Gastroesophageal sphincter (tissue), 4 donors: ENCODE results near the gene LYVE1. TPM values are rescaled to one million over a fixed set of nuclear protein-coding genes. Genes with fewer than 3 reads are reported as not detected.

Source experiments
- ATAC-seq: fragments of 150-250 bp; one replicate; pipeline ENCODE4 v1.9.1; 2016; ENCODE audit warnings: mild to moderate bottlenecking, moderate library complexity
- H3K27ac ChIP-seq, 4 donors: fragments of 200-600 bp; sonication (generic) in 3 of 4; 1 replicate in 3 of 4; 2 replicates in 1 of 4; pipeline ENCODE4 v1.5.1; 2016 to 2019
- H3K27me3 ChIP-seq: fragments of 200-600 bp; sonication (generic); one replicate; pipeline ENCODE4 v1.5.1; 2019
- H3K36me3 ChIP-seq, 2 donors: fragments of 200-600 bp; sonication (generic); one replicate each; pipeline ENCODE4 v1.5.1; 2019; ENCODE audit warnings: control low read depth in 1 of 2
- H3K4me1 ChIP-seq, 3 donors: fragments of 200-600 bp; sonication (generic); 1 replicate in 2 of 3; 2 replicates in 1 of 3; pipeline ENCODE4 v1.5.1; 2016 to 2019; ENCODE audit warnings: control low read depth in 2 of 3
- H3K4me3 ChIP-seq, 2 donors: fragments of 200-600 bp; sonication (generic); one replicate each; pipeline ENCODE4 v1.5.1; 2019; ENCODE audit warnings: mild to moderate bottlenecking in 1 of 2, moderate library complexity in 1 of 2
- H3K9me3 ChIP-seq, 3 donors: fragments of 200-600 bp; sonication (generic); one replicate each; pipeline ENCODE4 v1.5.1; 2017 to 2019; ENCODE audit warnings: control low read depth in 2 of 3
- EP300 ChIP-seq: sonication (generic); formaldehyde crosslinking; IDR thresholded peaks from one replicate; pipeline ENCODE4 v1.6.1; 2017; ENCODE audit warnings: antibody characterized with exemption, mild to moderate bottlenecking
- POLR2A ChIP-seq, 2 donors: fragments of 450-650 bp; IDR thresholded peaks; one replicate each; pipeline ENCODE4 v1.6.1; 2017; ENCODE audit warnings: antibody characterized with exemption in 2 of 2, mild to moderate bottlenecking in 2 of 2, moderate library complexity in 1 of 2
- POLR2AphosphoS5 ChIP-seq: sonication (generic); formaldehyde crosslinking; IDR thresholded peaks from one replicate; pipeline ENCODE4 v1.6.1; 2017; ENCODE audit warnings: antibody characterized with exemption
- WGBS, 2 donors: methylation state at CpG; one replicate each; pipeline ENCODE4 v1.1.5; 2018; ENCODE audit warnings: low coverage in 1 of 2; 5-methylcytosine and 5-hydroxymethylcytosine counted together
- total RNA-seq, 4 donors: library from RNA; depleted of rRNA; stranded (reverse); fragments of >200 nt; gene quantifications; one replicate each; pipeline ENCODE4 v1.1.0, GENCODE V29; 2016
- TF ChIP-seq, protein P1 (sequence below), 4 experiments: fragments of 200-600 bp in 2 of 4; fragments of 450-650 bp in 2 of 4; sonication (generic) in 1 of 4; IDR thresholded peaks; one replicate each; pipeline ENCODE4 v1.5.1; 2017 to 2019; ENCODE audit warnings: antibody characterized with exemption in 4 of 4, mild to moderate bottlenecking in 2 of 4, moderate library complexity in 2 of 4

The LYVE1 gene
- total RNA-seq, 4 donors from 2014 or later: 13.2 to 191 (median 102) TPM

DNA sequence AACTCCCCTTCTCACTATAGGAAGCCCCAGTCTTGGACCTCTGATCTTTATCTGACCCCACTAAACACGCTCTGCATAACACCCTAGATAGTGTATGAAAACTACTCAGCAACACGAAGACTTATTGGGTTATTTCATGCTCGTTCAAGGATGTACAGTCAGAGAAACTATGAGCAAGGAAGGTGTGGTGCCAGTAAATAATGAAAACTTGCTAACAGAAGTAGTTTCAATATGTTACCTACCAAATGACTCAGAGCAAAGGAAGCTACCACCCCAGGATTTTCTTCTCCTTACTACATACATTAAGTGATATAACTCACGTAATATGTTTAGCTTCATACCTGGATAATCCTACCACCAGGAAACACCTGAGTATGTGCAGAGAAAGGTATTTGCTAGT lies 25.9 kb upstream of the LYVE1 start:
- no peaks in the 10 kb centered on the region for H3K27me3 ChIP-seq
- TF ChIP-seq EP300 (no peak), POLR2A (IDR thresholded peaks at IDR 0.05) (no peak), POLR2AphosphoS5 (no peak)
- TF ChIP-seq, protein P1, sequence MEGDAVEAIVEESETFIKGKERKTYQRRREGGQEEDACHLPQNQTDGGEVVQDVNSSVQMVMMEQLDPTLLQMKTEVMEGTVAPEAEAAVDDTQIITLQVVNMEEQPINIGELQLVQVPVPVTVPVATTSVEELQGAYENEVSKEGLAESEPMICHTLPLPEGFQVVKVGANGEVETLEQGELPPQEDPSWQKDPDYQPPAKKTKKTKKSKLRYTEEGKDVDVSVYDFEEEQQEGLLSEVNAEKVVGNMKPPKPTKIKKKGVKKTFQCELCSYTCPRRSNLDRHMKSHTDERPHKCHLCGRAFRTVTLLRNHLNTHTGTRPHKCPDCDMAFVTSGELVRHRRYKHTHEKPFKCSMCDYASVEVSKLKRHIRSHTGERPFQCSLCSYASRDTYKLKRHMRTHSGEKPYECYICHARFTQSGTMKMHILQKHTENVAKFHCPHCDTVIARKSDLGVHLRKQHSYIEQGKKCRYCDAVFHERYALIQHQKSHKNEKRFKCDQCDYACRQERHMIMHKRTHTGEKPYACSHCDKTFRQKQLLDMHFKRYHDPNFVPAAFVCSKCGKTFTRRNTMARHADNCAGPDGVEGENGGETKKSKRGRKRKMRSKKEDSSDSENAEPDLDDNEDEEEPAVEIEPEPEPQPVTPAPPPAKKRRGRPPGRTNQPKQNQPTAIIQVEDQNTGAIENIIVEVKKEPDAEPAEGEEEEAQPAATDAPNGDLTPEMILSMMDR (IDR thresholded peaks at IDR 0.05): no peak
- H3K4me1 ChIP-seq: peaks cover 0 to 58% (median 8%) of the 10 kb centered on the region in 3 donors
- H3K36me3 ChIP-seq: peaks cover 0 to 51% of the 10 kb centered on the region in 2 donors
- H3K9me3 ChIP-seq: no peaks in the 10 kb centered on the region
- WGBS, 2 donors: 84 to 89% methylated on average over 3 to 4 of the region's 4 CpGs
- H3K4me3 ChIP-seq: no peak overlapping the region
- ATAC-seq: no peak
- peak overlapping the region in 3 of 4 donors; percentile 72 to 83 (median 83) for H3K27ac ChIP-seq

DNA sequence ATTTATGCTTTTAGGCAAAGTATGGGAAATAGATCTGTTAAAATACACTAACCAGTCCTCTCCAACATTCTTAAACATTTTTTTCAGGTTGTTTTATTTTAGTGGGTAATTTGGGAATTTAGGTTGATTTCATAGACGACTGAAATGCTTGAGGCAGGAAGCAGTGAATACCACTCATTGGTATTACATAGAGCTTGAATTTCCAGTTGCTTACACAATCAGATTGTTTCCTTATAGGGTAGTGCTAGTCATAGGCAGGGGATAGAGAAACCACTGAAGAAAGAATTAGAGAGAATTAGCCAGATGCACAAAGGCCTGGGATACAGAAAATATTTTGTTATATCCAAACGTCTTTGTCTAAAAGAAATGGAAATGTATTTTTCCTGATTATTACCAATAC lies 23.9 kb upstream of the LYVE1 start:
- Histone ChIP-seq H3K9me3 (no peaks in the 10 kb centered on the region), H3K36me3 (peaks cover 0 to 66% of the 10 kb centered on the region in 2 donors), H3K27ac (peak overlapping the region; percentile 72 to 83 (median 80)), H3K27me3 (no peaks in the 10 kb centered on the region), H3K4me1 (peaks cover 0 to 48% (median 5%) of the 10 kb centered on the region in 3 donors), H3K4me3 (no peak overlapping the region)
- WGBS, 2 donors: 10 to 18% methylated on average over 2 of the region's 2 CpGs
- peak; percentile 85 for ATAC-seq
- no peak for TF ChIP-seq EP300
- peak; percentile 65 for TF ChIP-seq POLR2AphosphoS5

DNA sequence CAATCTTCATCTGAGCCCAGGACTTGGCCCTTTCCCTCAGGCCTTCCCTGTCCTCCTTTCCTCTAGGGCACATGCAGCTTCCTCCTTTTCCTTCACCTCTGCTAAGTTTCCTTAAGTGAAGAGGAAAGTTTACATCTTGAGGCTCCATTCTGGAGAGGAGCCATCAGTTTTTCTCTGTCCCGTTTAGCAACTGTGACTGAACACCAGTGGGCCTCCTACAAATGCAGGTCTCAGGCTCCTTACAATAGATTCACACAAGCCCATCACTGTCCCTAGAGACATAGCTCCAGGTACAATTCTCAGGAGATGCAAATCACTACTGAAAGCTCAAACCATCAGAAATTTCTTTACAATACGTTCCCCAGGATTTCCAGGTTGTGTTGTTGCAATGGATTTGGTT lies 23.3 kb upstream of the LYVE1 start:
- Histone ChIP-seq H3K36me3 (peaks cover 0 to 60% of the 10 kb centered on the region in 2 donors), H3K4me1 (peaks cover 0 to 49% (median 9%) of the 10 kb centered on the region in 3 donors), H3K27me3 (no peaks in the 10 kb centered on the region), H3K27ac (peak overlapping the region; percentile 72 to 83 (median 80)), H3K4me3 (no peak overlapping the region), H3K9me3 (no peaks in the 10 kb centered on the region)
- TF ChIP-seq, protein P1 (IDR thresholded peaks at IDR 0.05): no peak
- TF ChIP-seq POLR2AphosphoS5 (no peak), POLR2A (IDR thresholded peaks at IDR 0.05) (no peak), EP300 (no peak)
- ATAC-seq: no peak
- 28 to 55% methylated on average over 2 of the region's 2 CpGs for WGBS, 2 donors

DNA sequence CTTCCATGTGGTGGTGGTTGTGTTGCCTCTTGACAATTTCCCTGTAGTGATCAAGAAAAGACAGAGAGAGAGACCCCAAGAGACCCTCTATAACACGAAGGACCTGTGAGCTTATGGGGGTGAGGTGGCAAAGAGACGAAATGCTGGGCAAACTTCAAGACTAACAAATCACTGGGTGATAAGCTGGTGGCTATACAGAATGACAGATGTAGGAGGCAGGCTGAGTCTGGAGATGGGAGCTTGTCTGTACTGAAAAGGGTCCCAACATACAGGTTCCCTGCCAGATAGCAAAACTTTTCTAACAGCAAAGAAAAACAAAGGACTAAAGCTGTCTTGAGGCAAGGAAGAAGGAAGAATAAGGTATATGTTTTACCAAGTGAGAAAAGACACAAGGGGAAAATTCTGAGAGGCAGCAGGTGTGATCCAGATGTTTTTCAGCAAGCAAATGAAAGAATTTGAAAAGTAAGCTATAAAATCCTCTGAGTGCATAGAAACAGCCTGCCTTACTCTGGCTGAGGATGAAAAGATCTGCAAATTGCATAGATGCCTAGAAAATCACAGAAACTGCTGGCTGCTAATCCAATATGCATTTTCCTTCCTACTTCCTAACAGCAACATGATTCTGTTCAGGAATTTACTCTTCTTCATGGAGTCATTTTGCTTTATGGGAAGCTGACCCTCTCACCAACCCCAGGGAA lies 21.9 kb upstream of the LYVE1 start:
- ATAC-seq: no peak
- H3K4me1 ChIP-seq: peaks cover 4 to 59% (median 15%) of the 10 kb centered on the region in 3 donors
- H3K9me3 ChIP-seq: no peaks in the 10 kb centered on the region
- peaks cover 0 to 60% of the 10 kb centered on the region in 2 donors for H3K36me3 ChIP-seq
- H3K27ac ChIP-seq: peak overlapping the region; percentile 66 to 83 (median 78)
- WGBS, 2 donors: 46 to 69% methylated on average over 2 of the region's 2 CpGs
- TF ChIP-seq EP300: no peak
- H3K4me3 ChIP-seq: no peak overlapping the region
- H3K27me3 ChIP-seq: no peaks in the 10 kb centered on the region

DNA sequence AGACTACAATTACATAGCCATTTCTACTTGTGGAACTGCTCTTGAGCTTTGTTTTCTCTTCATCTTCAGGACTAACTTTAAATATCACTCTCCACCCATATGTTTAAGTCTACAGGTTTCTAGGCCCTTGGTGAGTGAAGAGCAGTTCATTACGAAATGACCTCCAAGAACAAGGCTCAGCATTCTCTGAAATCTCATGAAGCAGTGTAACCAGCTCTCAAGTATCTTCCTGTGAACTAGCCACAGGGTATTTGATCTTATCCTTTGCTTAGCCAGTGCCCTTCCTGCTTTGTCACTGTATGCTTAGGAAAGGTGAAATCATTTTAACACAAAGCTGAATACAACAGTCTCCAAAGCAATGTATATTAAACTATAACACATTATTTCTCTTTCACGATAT lies 20.4 kb upstream of the LYVE1 start:
- peaks cover 4 to 73% (median 15%) of the 10 kb centered on the region in 3 donors for H3K4me1 ChIP-seq
- no peak overlapping the region for H3K4me3 ChIP-seq
- peaks cover 0 to 54% of the 10 kb centered on the region in 2 donors for H3K36me3 ChIP-seq
- 78 to 100% methylated on average over 1 to 2 of the region's 2 CpGs for WGBS, 2 donors
- peak overlapping the region; percentile 5 to 83 (median 64) for H3K27ac ChIP-seq
- H3K27me3 ChIP-seq: no peaks in the 10 kb centered on the region
- H3K9me3 ChIP-seq: no peaks in the 10 kb centered on the region
- TF ChIP-seq POLR2A (IDR thresholded peaks at IDR 0.05) (no peak), EP300 (no peak), POLR2AphosphoS5 (no peak)
- TF ChIP-seq, protein P1 (IDR thresholded peaks at IDR 0.05): no peak
- no peak for ATAC-seq

DNA sequence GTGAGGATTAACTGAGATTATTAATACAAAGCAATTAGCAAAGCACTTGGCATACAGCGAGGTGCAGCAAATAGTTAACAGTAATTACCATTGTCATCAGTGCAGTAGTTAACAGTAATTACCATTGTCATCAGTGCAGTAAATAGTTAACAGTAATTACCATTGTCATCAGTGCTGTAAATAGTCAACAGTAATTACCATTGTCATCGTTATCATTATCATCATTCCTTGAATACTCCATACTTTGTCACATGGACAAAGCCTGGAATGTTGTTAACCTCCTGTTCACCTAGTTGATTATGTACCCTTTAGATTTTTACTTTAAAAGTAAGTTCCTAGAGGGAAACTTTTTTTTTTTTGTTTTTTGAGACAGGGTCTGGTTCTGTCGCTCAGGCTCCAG lies 19.5 kb upstream of the LYVE1 start:
- WGBS, 2 donors: 77 to 84% methylated on average over 3 of the region's 3 CpGs
- peaks cover 0 to 54% of the 10 kb centered on the region in 2 donors for H3K36me3 ChIP-seq
- peaks cover 4 to 76% (median 18%) of the 10 kb centered on the region in 3 donors for H3K4me1 ChIP-seq
- no peak overlapping the region for H3K4me3 ChIP-seq
- H3K27me3 ChIP-seq: no peaks in the 10 kb centered on the region
- H3K27ac ChIP-seq: peak overlapping the region; percentile 83 to 85 (median 84)
- H3K9me3 ChIP-seq: no peaks in the 10 kb centered on the region
- no peak for ATAC-seq
- TF ChIP-seq POLR2A (IDR thresholded peaks at IDR 0.05): no peak
